ENCODE data around the gene CELA1. TPM values are rescaled to one million over a fixed set of nuclear protein-coding genes. Genes with fewer than 3 reads are reported as not detected.

The CELA1 gene
- total RNA-seq, 1 donor from 2014 or later: not detected

GRCh38 chr12:51351913-51352532 lies 5.5 kb upstream of the CELA1 start:
- peak; percentile 59 to 77 for ATAC-seq
- H3K27me3 ChIP-seq (ENCODE audit: low read depth): no peaks in the 10 kb centered on the region
- peak; percentile 56 for TF ChIP-seq CTCF (IDR thresholded peaks at IDR 0.05)
- DNase-seq: peak; percentile 49
- no peaks in the 10 kb centered on the region for H3K4me1 ChIP-seq
- no peaks in the 10 kb centered on the region for H3K36me3 ChIP-seq
- H3K4me3 ChIP-seq: no peak overlapping the region
- no peaks in the 10 kb centered on the region for H3K9me3 ChIP-seq
- intact Hi-C loops (cut with DNase I): no loop called here
- no peak overlapping the region for H3K27ac ChIP-seq

- Histone ChIP-seq H3K9me3 (no peaks in the 10 kb centered on the region), H3K4me1 (no peaks in the 10 kb centered on the region), H3K36me3 (no peaks in the 10 kb centered on the region), H3K4me3 (no peak overlapping the region), H3K27me3 (ENCODE audit: low read depth) (no peaks in the 10 kb centered on the region), H3K27ac (no peak overlapping the region)
- DNase-seq: no peak
- no peak for TF ChIP-seq CTCF (IDR thresholded peaks at IDR 0.05)
- intact Hi-C loops (cut with DNase I): no loop called here
- no peak for ATAC-seq
Measured at GRCh38 chr12:51349026-51349425, 2.5 kb upstream of the CELA1 start.

GRCh38 chr12:51348116-51348515 lies 1.6 kb upstream of the CELA1 start:
- Histone ChIP-seq H3K36me3 (no peaks in the 10 kb centered on the region), H3K9me3 (no peaks in the 10 kb centered on the region), H3K27ac (no peak overlapping the region), H3K4me1 (no peaks in the 10 kb centered on the region), H3K4me3 (no peak overlapping the region), H3K27me3 (ENCODE audit: low read depth) (no peaks in the 10 kb centered on the region)
- ATAC-seq (no peak), DNase-seq (no peak)
- intact Hi-C loops (cut with DNase I): no loop called here
- TF ChIP-seq CTCF (IDR thresholded peaks at IDR 0.05): no peak

- DNase-seq (no peak), ATAC-seq (no peak)
- TF ChIP-seq CTCF (IDR thresholded peaks at IDR 0.05): no peak
Measured at GRCh38 chr12:51345681-51346080, 798 bp downstream of the CELA1 start.

GRCh38 chr12:51343201-51343600 lies 3.3 kb downstream of the CELA1 start:
- H3K27me3 ChIP-seq (ENCODE audit: low read depth): no peaks in the 10 kb centered on the region
- H3K36me3 ChIP-seq: no peaks in the 10 kb centered on the region
- no peak for TF ChIP-seq CTCF (IDR thresholded peaks at IDR 0.05)

More at GRCh38 chr12:51345681-51346080, 798 bp downstream of the CELA1 start:
- no peaks in the 10 kb centered on the region for H3K9me3 ChIP-seq
- H3K27me3 ChIP-seq (ENCODE audit: low read depth): no peaks in the 10 kb centered on the region
- H3K4me3 ChIP-seq: no peak overlapping the region
- H3K27ac ChIP-seq: no peak overlapping the region
- peaks cover 3% of the 10 kb centered on the region for H3K4me1 ChIP-seq
- no peaks in the 10 kb centered on the region for H3K36me3 ChIP-seq
- intact Hi-C loops (cut with DNase I): no loop called here

More at GRCh38 chr12:51343201-51343600, 3.3 kb downstream of the CELA1 start:
- DNase-seq: no peak
- Histone ChIP-seq H3K27ac (no peak overlapping the region), H3K9me3 (no peaks in the 10 kb centered on the region), H3K4me1 (peaks cover 3% of the 10 kb centered on the region), H3K4me3 (no peak overlapping the region)
- ATAC-seq: no peak
- intact Hi-C loops (cut with DNase I): no loop called here
